SK-N-SH treated with all-trans-retinoic acid at 6 μM for 48 hours (cell line): ENCODE data around the gene F8.
"Not testable (repeated sequence)": the region's sequence is repeated elsewhere in the genome, so short reads cannot be mapped to it uniquely, and the experiment has no call there.

Source experiments
- ATAC-seq: fragments of 200-7000 bp; cut with Tn5 transposase; 3 replicates; pipeline ENCODE4 v1.9.1; 2020; ENCODE audit warnings: mild to moderate bottlenecking, moderate library complexity
- ARNTL ChIP-seq: fragments of 450-650 bp; formaldehyde crosslinking; IDR thresholded peaks from 2 replicates; pipeline ENCODE4 v1.5.0; 2020; ENCODE audit warnings: low read depth, mild to moderate bottlenecking, moderate library complexity, borderline replicate concordance
- BACH2 ChIP-seq: fragments of 250-450 bp; sonication (Bioruptor Pico); IDR thresholded peaks from 2 replicates; pipeline ENCODE4 v1.9.0; 2021; ENCODE audit warnings: mild to moderate bottlenecking, borderline replicate concordance
- CREB5 ChIP-seq: fragments of 250-450 bp; sonication (Bioruptor Pico); IDR thresholded peaks from 2 replicates; pipeline ENCODE4 v1.5.1; 2020; ENCODE audit warnings: low read depth, mild to moderate bottlenecking, moderate library complexity
- CSDC2 ChIP-seq: fragments of 250-450 bp; sonication (Bioruptor Pico); IDR thresholded peaks from 2 replicates; pipeline ENCODE4 v1.5.0; 2020; ENCODE audit warnings: mild to moderate bottlenecking, moderate library complexity
- CSRNP3 ChIP-seq: fragments of 250-450 bp; sonication (Bioruptor Pico); IDR thresholded peaks from 2 replicates; pipeline ENCODE4 v1.5.1; 2021; ENCODE audit warnings: mild to moderate bottlenecking, moderate library complexity
- ESRRG ChIP-seq: fragments of 250-450 bp; sonication (Bioruptor Pico); IDR thresholded peaks from 2 replicates; pipeline ENCODE4 v1.6.1; 2021; ENCODE audit warnings: mild to moderate bottlenecking
- GLIS3 ChIP-seq: fragments of 250-450 bp; sonication (Bioruptor Pico); IDR thresholded peaks from 2 replicates; pipeline ENCODE4 v1.5.0; 2020; ENCODE audit warnings: mild to moderate bottlenecking, moderate library complexity
- ISL1 ChIP-seq: fragments of 250-450 bp; sonication (Bioruptor Pico); IDR thresholded peaks from 2 replicates; pipeline ENCODE4 v2.1.2; 2022; ENCODE audit warnings: mild to moderate bottlenecking, moderate library complexity
- OSR1 ChIP-seq: fragments of 250-450 bp; sonication (Bioruptor Pico); IDR thresholded peaks from 2 replicates; pipeline ENCODE4 v1.8.0; 2022; ENCODE audit warnings: moderate library complexity, mild to moderate bottlenecking, inconsistent platforms
- PATZ1 ChIP-seq: fragments of 250-450 bp; sonication (Bioruptor Pico); IDR thresholded peaks from 2 replicates; pipeline ENCODE4 v1.8.0; 2020; ENCODE audit warnings: mild to moderate bottlenecking, moderate library complexity, borderline replicate concordance
- POU6F1 ChIP-seq: fragments of 250-450 bp; sonication (Bioruptor Pico); IDR thresholded peaks from 2 replicates; pipeline ENCODE4 v1.8.0; 2021; ENCODE audit warnings: low read depth, mild to moderate bottlenecking, moderate library complexity, borderline replicate concordance
- PPARA ChIP-seq: fragments of 250-450 bp; sonication (Bioruptor Pico); IDR thresholded peaks from 2 replicates; pipeline ENCODE4 v1.5.0; 2020; ENCODE audit warnings: mild to moderate bottlenecking, borderline replicate concordance
- RARB ChIP-seq: fragments of 250-450 bp; sonication (Bioruptor Pico); IDR thresholded peaks from 2 replicates; pipeline ENCODE4 v1.8.0; 2021; ENCODE audit warnings: mild to moderate bottlenecking, moderate library complexity
- SNAI2 ChIP-seq: fragments of 250-450 bp; sonication (Bioruptor Pico); IDR thresholded peaks from 2 replicates; pipeline ENCODE4 v1.5.0; 2020; ENCODE audit warnings: mild to moderate bottlenecking, moderate library complexity
- TCF4 ChIP-seq: fragments of 250-450 bp; sonication (Bioruptor Pico); IDR thresholded peaks from 2 replicates; pipeline ENCODE4 v1.8.0; 2021; ENCODE audit warnings: mild to moderate bottlenecking, moderate library complexity, borderline replicate concordance
- ZC3H10 ChIP-seq: fragments of 250-450 bp; sonication (Bioruptor Pico); IDR thresholded peaks from 2 replicates; pipeline ENCODE4 v1.5.1; 2021; ENCODE audit warnings: mild to moderate bottlenecking, moderate library complexity
- ZFP3 ChIP-seq: fragments of 250-450 bp; sonication (Bioruptor Pico); IDR thresholded peaks from 2 replicates; pipeline ENCODE4 v1.5.0; 2020; ENCODE audit warnings: mild to moderate bottlenecking, moderate library complexity
- ZFP30 ChIP-seq: fragments of 450-650 bp; formaldehyde crosslinking; IDR thresholded peaks from 2 replicates; pipeline ENCODE4 v1.5.0; 2022; ENCODE audit warnings: mild to moderate bottlenecking, moderate library complexity
- ZNF565 ChIP-seq: fragments of 450-650 bp; formaldehyde crosslinking; conservative IDR thresholded peaks from 2 replicates; pipeline ENCODE4 v1.5.0; 2020; ENCODE audit warnings: low read depth, mild to moderate bottlenecking, moderate library complexity
- ZNF70 ChIP-seq: fragments of 450-650 bp; formaldehyde crosslinking; IDR thresholded peaks from 2 replicates; pipeline ENCODE4 v1.5.0; 2020; ENCODE audit warnings: mild to moderate bottlenecking, moderate library complexity
- ZNF8 ChIP-seq: fragments of 450-650 bp; formaldehyde crosslinking; IDR thresholded peaks from 2 replicates; pipeline ENCODE4 v1.5.0; 2020; ENCODE audit warnings: mild to moderate bottlenecking, moderate library complexity

The F8 gene

GRCh38 chrX:154818916-154819770, 203.4 kb downstream of the F8 start:
- ATAC-seq = no peak
- TF ChIP-seq ZC3H10 = no peak
- no peak for TF ChIP-seq TCF4
- no peak for TF ChIP-seq BACH2 (CRISPR knock-in tag)
- no peak for TF ChIP-seq OSR1 (CRISPR knock-in tag)
- no peak for TF ChIP-seq ZNF565 (CRISPR knock-in tag)
- TF ChIP-seq ZNF70 (CRISPR knock-in tag) = no peak
- no peak for TF ChIP-seq ARNTL (CRISPR knock-in tag)
- no peak for TF ChIP-seq CSDC2 (CRISPR knock-in tag)
- TF ChIP-seq PPARA (CRISPR knock-in tag) = no peak
- no peak for TF ChIP-seq PATZ1 (CRISPR knock-in tag)
- TF ChIP-seq ZNF8 = no peak
- no peak for TF ChIP-seq ESRRG (CRISPR knock-in tag)
- TF ChIP-seq ZFP3 = no peak
- no peak for TF ChIP-seq CSRNP3
- TF ChIP-seq POU6F1 = no peak
- no peak for TF ChIP-seq GLIS3 (CRISPR knock-in tag)

- ATAC-seq = not testable (repeated sequence)
These were observed 205.4 kb downstream of the F8 start for GRCh38 chrX:154817048-154817618.

- not testable (repeated sequence) for ATAC-seq
These were observed 206.1 kb downstream of the F8 start for GRCh38 chrX:154816326-154816898.

GRCh38 chrX:154815274-154815818, 207.2 kb downstream of the F8 start:
- no peak for ATAC-seq
- TF ChIP-seq ZFP3 (no peak), ZNF565 (CRISPR knock-in tag) (no peak), BACH2 (CRISPR knock-in tag) (no peak), ZNF8 (no peak), OSR1 (CRISPR knock-in tag) (no peak)

- no peak for ATAC-seq
- no peak for TF ChIP-seq RARB
- TF ChIP-seq ZNF8 = no peak
- TF ChIP-seq PPARA (CRISPR knock-in tag) = no peak
- no peak for TF ChIP-seq ZNF565 (CRISPR knock-in tag)
- no peak for TF ChIP-seq OSR1 (CRISPR knock-in tag)
- TF ChIP-seq CREB5 (CRISPR knock-in tag) = no peak
- no peak for TF ChIP-seq ISL1 (CRISPR knock-in tag)
- no peak for TF ChIP-seq SNAI2 (CRISPR knock-in tag)
- TF ChIP-seq ZFP30 = no peak
- no peak for TF ChIP-seq CSDC2 (CRISPR knock-in tag)
- TF ChIP-seq, all 23 proteins: peak for 0
These were observed 208.7 kb downstream of the F8 start for GRCh38 chrX:154813801-154814200.
